K562 (cell line): Measurements from ENCODE around the gene PNPLA1. TPM values are rescaled to one million over a fixed set of nuclear protein-coding genes. Genes with fewer than 3 reads are reported as not detected.

Experiments
- COPS2 ChIP-seq: fragments of 450-650 bp; conservative IDR thresholded peaks from 2 replicates; pipeline ENCODE4 v1.6.1; 2016; ENCODE audit warnings: mild to moderate bottlenecking, moderate library complexity
- CSDE1 ChIP-seq, 2 experiments: fragments of 450-650 bp; IDR thresholded peaks; 2 replicates each; pipeline ENCODE4 v1.6.1; 2016; ENCODE audit warnings: mild to moderate bottlenecking in 1 of 2
- GATAD2B ChIP-seq: fragments of 450-650 bp; IDR thresholded peaks from 2 replicates; pipeline ENCODE4 v1.6.1; 2017; ENCODE audit warnings: mild to moderate bottlenecking, borderline replicate concordance
- HNRNPUL1 ChIP-seq: fragments of 200-400 bp; formaldehyde crosslinking; IDR thresholded peaks from 2 replicates; pipeline ENCODE4 v1.6.1; 2017; ENCODE audit warnings: low read length
- POU5F1 ChIP-seq: fragments of 150-350 bp; IDR thresholded peaks from 2 replicates; pipeline ENCODE4 v1.6.1; 2014; ENCODE audit warnings: borderline replicate concordance, low read length, low read depth, mild to moderate bottlenecking; ENCODE audit not compliant: partially characterized antibody
- SMAD4 ChIP-seq: fragments of 250-450 bp; sonication (Bioruptor Pico); conservative IDR thresholded peaks from 2 replicates; pipeline ENCODE4 v1.8.0; 2021; ENCODE audit warnings: inconsistent platforms, mild to moderate bottlenecking, moderate library complexity
- SOX6 ChIP-seq: fragments of 450-650 bp; IDR thresholded peaks from 2 replicates; pipeline ENCODE4 v1.6.1; 2014; ENCODE audit warnings: mild to moderate bottlenecking
- SP1 ChIP-seq: sonication (generic); formaldehyde crosslinking; IDR thresholded peaks from 2 replicates; pipeline ENCODE4 v1.8.1; 2022; ENCODE audit warnings: mild to moderate bottlenecking, missing genetic modification reagents
- TGIF2 ChIP-seq: sonication (generic); formaldehyde crosslinking; IDR thresholded peaks from 2 replicates; pipeline ENCODE4 v1.8.1; 2022; ENCODE audit warnings: mild to moderate bottlenecking, missing genetic modification reagents, moderate library complexity
- YY1 ChIP-seq, 3 experiments: IDR thresholded peaks; 2 replicates each; pipeline ENCODE4 v1.6.1; 2011; ENCODE audit warnings: low read length in 2 of 3, mild to moderate bottlenecking in 2 of 3, moderate library complexity in 2 of 3, borderline replicate concordance in 1 of 3, control low read depth in 1 of 3, low read depth in 1 of 3; ENCODE audit not compliant: insufficient read depth in 3 of 3, insufficient replicate concordance in 2 of 3, control insufficient read depth in 1 of 3, insufficient read length in 1 of 3; ENCODE audit errors: extremely low read depth in 1 of 3
- polyA plus RNA-seq, 8 experiments: library from polyadenylated mRNA; depleted of rRNA in 4 of 8; stranded (reverse) in 5 of 8; unstranded in 3 of 8; fragments of >200 nt; fragmentation: Nextera tagmentation in 2 of 8; fragmentation: Illumina TruSeq in 1 of 8; extraction: Ambion mirVana in 2 of 8; extraction: Trizol in 1 of 8; gene quantifications; 2 replicates each; pipeline versions ENCODE4 v1.2.1 to v1.2.3, GENCODE V29; 2011 to 2014; ENCODE audit warnings: inconsistent platforms in 1 of 8, missing spikeins in 1 of 8
- total RNA-seq, 7 experiments: library from RNA; depleted of rRNA in 6 of 7; stranded (reverse); fragments of >200 nt in 6 of 7; fragmentation: Illumina TruSeq in 2 of 7; extraction: Trizol in 2 of 7; gene quantifications; 2 replicates each; pipeline versions ENCODE4 v1.2.1 to v1.2.3, GENCODE V29; 2011 to 2021; ENCODE audit warnings: low replicate concordance in 1 of 7
- TF ChIP-seq, protein P1 (sequence below), 2 experiments: fragments of 250-450 bp in 1 of 2; fragments of 450-650 bp in 1 of 2; sonication (Bioruptor Pico) in 1 of 2; IDR thresholded peaks; 2 replicates each; pipeline versions ENCODE4 v1.6.1 to v1.8.0; 2016 to 2021; ENCODE audit warnings: mild to moderate bottlenecking in 2 of 2, moderate library complexity in 2 of 2, missing compliant biosample characterization in 1 of 2, missing genetic modification characterization in 1 of 2
- TF ChIP-seq, protein P2 (sequence below): sonication (generic); formaldehyde crosslinking; IDR thresholded peaks from 2 replicates; pipeline ENCODE4 v1.8.0; 2023; ENCODE audit warnings: missing genetic modification reagents, mild to moderate bottlenecking, borderline replicate concordance
- TF ChIP-seq, protein P3 (sequence below), 2 experiments: fragments of 450-650 bp in 1 of 2; sonication (generic) in 1 of 2; formaldehyde crosslinking; conservative IDR thresholded peaks; 2 replicates each; pipeline versions ENCODE4 v1.4.0 to v1.8.1; 2020 to 2022; ENCODE audit warnings: mild to moderate bottlenecking in 1 of 2, missing genetic modification reagents in 1 of 2
- TF ChIP-seq, protein P4 (sequence below): fragments of 450-650 bp; IDR thresholded peaks from 2 replicates; pipeline ENCODE4 v1.7.0; 2016; ENCODE audit warnings: borderline replicate concordance
- TF ChIP-seq, protein P5 (sequence below), 3 experiments: IDR thresholded peaks in 2 of 3; conservative IDR thresholded peaks in 1 of 3; 2 replicates each; pipeline ENCODE4 v1.5.1; 2011 to 2012; ENCODE audit warnings: low read length in 3 of 3, mild to moderate bottlenecking in 3 of 3, control low read depth in 2 of 3, improper control_type of control experiment in 1 of 3, inconsistent platforms in 1 of 3, low read depth in 1 of 3, mixed read lengths in 1 of 3, moderate library complexity in 1 of 3; ENCODE audit not compliant: insufficient read depth in 2 of 3

The PNPLA1 gene
- total and polyA plus RNA-seq, 9 of the 15 experiments (the other 6 are each of a cell fraction or from before 2014, with no cell fraction given) = 0.04 to 0.27 (median 0.13) TPM; not detected in 2

DNA sequence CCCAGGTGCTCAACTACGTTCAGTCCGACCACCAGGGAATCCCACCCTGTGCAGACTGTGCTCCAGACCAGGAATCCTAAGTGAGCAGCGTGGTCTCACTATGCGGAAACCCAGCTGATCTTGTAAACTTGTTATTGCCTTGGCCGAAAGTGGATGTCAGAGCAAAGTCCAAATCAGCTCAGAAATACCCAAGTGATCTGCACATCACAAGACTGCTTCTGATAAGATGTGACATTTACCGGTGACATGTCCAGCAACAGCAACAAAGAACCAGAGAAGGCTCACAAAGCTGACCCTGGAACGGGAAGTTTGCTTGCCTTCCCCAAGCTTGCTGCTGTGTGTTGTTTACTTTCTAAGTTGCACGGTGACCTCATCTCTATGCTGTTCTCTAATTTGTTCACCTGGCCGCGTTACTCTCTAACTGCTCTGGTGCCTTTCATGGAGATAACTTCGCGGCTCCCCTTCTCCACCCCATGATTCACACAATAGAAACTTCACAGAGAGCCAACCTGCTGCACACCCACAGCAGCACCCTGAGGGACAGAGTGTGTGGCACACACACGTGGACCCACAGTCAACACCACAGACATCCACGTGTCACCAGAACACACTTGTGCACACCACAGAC lies 65.1 kb downstream of the PNPLA1 start (continued):
- TF ChIP-seq YY1 (IDR thresholded peaks at IDR 0.05; ENCODE audit: borderline replicate concordance in 1 of 3, control insufficient read depth in 1 of 3, extremely low read depth in 1 of 3, insufficient read depth in 3 of 3, insufficient read length in 1 of 3, insufficient replicate concordance in 2 of 3, low read depth in 1 of 3, low read length in 2 of 3) = no peak
- TF ChIP-seq CSDE1 (IDR thresholded peaks at IDR 0.05) = no peak
- TF ChIP-seq GATAD2B = no peak
- TF ChIP-seq, protein P1, sequence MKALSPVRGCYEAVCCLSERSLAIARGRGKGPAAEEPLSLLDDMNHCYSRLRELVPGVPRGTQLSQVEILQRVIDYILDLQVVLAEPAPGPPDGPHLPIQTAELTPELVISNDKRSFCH (CRISPR knock-in tag; IDR thresholded peaks at IDR 0.05) = no peak
- TF ChIP-seq, protein P1 (tag; IDR thresholded peaks at IDR 0.05) = peak; percentile 86
- TF ChIP-seq, protein P2, sequence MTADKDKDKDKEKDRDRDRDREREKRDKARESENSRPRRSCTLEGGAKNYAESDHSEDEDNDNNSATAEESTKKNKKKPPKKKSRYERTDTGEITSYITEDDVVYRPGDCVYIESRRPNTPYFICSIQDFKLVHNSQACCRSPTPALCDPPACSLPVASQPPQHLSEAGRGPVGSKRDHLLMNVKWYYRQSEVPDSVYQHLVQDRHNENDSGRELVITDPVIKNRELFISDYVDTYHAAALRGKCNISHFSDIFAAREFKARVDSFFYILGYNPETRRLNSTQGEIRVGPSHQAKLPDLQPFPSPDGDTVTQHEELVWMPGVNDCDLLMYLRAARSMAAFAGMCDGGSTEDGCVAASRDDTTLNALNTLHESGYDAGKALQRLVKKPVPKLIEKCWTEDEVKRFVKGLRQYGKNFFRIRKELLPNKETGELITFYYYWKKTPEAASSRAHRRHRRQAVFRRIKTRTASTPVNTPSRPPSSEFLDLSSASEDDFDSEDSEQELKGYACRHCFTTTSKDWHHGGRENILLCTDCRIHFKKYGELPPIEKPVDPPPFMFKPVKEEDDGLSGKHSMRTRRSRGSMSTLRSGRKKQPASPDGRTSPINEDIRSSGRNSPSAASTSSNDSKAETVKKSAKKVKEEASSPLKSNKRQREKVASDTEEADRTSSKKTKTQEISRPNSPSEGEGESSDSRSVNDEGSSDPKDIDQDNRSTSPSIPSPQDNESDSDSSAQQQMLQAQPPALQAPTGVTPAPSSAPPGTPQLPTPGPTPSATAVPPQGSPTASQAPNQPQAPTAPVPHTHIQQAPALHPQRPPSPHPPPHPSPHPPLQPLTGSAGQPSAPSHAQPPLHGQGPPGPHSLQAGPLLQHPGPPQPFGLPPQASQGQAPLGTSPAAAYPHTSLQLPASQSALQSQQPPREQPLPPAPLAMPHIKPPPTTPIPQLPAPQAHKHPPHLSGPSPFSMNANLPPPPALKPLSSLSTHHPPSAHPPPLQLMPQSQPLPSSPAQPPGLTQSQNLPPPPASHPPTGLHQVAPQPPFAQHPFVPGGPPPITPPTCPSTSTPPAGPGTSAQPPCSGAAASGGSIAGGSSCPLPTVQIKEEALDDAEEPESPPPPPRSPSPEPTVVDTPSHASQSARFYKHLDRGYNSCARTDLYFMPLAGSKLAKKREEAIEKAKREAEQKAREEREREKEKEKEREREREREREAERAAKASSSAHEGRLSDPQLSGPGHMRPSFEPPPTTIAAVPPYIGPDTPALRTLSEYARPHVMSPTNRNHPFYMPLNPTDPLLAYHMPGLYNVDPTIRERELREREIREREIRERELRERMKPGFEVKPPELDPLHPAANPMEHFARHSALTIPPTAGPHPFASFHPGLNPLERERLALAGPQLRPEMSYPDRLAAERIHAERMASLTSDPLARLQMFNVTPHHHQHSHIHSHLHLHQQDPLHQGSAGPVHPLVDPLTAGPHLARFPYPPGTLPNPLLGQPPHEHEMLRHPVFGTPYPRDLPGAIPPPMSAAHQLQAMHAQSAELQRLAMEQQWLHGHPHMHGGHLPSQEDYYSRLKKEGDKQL (CRISPR knock-in tag) = 0 out of 2 replicates have a peak, but pooled peaks have one; percentile 75
- TF ChIP-seq SMAD4 (CRISPR knock-in tag) = no peak
- TF ChIP-seq, protein P3, sequence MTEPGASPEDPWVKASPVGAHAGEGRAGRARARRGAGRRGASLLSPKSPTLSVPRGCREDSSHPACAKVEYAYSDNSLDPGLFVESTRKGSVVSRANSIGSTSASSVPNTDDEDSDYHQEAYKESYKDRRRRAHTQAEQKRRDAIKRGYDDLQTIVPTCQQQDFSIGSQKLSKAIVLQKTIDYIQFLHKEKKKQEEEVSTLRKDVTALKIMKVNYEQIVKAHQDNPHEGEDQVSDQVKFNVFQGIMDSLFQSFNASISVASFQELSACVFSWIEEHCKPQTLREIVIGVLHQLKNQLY (CRISPR knock-in tag; conservative IDR thresholded peaks at IDR 0.05) = no peak
- TF ChIP-seq COPS2 = no peak
- TF ChIP-seq SP1 = 0 out of 2 replicates have a peak, but pooled peaks have one; percentile 30
- TF ChIP-seq HNRNPUL1 = no peak
- TF ChIP-seq, protein P4, sequence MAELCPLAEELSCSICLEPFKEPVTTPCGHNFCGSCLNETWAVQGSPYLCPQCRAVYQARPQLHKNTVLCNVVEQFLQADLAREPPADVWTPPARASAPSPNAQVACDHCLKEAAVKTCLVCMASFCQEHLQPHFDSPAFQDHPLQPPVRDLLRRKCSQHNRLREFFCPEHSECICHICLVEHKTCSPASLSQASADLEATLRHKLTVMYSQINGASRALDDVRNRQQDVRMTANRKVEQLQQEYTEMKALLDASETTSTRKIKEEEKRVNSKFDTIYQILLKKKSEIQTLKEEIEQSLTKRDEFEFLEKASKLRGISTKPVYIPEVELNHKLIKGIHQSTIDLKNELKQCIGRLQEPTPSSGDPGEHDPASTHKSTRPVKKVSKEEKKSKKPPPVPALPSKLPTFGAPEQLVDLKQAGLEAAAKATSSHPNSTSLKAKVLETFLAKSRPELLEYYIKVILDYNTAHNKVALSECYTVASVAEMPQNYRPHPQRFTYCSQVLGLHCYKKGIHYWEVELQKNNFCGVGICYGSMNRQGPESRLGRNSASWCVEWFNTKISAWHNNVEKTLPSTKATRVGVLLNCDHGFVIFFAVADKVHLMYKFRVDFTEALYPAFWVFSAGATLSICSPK = no peak
- peak; percentile 56; the same call in 1 of the 2 replicates for TF ChIP-seq SOX6
- TF ChIP-seq POU5F1 = no peak
- TF ChIP-seq, protein P5, sequence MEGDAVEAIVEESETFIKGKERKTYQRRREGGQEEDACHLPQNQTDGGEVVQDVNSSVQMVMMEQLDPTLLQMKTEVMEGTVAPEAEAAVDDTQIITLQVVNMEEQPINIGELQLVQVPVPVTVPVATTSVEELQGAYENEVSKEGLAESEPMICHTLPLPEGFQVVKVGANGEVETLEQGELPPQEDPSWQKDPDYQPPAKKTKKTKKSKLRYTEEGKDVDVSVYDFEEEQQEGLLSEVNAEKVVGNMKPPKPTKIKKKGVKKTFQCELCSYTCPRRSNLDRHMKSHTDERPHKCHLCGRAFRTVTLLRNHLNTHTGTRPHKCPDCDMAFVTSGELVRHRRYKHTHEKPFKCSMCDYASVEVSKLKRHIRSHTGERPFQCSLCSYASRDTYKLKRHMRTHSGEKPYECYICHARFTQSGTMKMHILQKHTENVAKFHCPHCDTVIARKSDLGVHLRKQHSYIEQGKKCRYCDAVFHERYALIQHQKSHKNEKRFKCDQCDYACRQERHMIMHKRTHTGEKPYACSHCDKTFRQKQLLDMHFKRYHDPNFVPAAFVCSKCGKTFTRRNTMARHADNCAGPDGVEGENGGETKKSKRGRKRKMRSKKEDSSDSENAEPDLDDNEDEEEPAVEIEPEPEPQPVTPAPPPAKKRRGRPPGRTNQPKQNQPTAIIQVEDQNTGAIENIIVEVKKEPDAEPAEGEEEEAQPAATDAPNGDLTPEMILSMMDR (IDR thresholded peaks at IDR 0.05 in 2 of 3, conservative IDR thresholded peaks at IDR 0.05 in 1 of 3; ENCODE audit: insufficient read depth in 2 of 3, low read depth in 1 of 3, low read length in 3 of 3) = no peak
- peak; percentile 42; the same call in 1 of the 2 replicates for TF ChIP-seq TGIF2
